Dedifferentiated amniotic fluid mesenchymal stem cell (primary cell): Measurements from ENCODE around the gene COX7A2L.
"Not testable (repeated sequence)": the region's sequence is repeated elsewhere in the genome, so short reads cannot be mapped to it uniquely, and the experiment has no call there.

ENCODE experiments used
- DNase-seq: peaks from one replicate; pipeline ENCODE4 v3.0.0-alpha.2; 2016; ENCODE audit errors: extremely low spot score

The COX7A2L gene

DNA sequence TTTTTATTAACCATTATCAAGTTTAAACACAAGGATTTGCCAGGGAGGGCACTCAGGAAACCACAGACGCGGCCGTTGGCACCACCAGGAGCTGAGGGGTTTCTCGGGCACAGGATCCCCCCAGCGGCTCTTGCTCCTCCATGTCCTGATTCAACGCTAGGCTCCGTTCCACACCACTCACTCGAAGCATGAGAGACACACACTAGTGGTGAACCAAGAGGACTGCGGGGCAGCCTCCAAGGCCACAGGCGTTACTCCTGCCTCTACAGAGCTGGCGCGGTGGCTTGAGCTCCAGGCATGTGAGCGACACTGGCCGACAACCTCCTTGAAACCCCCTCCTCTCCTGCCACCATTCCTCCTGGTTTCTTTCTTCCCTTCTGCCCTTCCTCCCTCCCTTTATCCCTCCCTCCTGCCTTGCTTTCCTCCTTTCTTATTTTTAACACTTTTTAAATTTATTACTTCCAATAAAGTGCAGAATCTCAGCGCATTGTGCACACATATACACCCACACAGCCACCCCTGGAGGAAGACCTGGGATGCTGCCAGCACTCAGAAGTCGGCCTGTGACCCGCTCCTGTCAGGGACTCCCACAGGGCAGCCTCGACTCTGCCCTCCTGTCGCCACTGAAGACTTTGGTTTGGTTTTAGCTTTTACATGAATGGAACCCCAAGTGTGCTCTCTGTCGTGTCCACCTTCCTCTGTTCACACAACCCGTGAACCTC is 21.7 kb downstream of the COX7A2L start:
- no peak for DNase-seq

DNA sequence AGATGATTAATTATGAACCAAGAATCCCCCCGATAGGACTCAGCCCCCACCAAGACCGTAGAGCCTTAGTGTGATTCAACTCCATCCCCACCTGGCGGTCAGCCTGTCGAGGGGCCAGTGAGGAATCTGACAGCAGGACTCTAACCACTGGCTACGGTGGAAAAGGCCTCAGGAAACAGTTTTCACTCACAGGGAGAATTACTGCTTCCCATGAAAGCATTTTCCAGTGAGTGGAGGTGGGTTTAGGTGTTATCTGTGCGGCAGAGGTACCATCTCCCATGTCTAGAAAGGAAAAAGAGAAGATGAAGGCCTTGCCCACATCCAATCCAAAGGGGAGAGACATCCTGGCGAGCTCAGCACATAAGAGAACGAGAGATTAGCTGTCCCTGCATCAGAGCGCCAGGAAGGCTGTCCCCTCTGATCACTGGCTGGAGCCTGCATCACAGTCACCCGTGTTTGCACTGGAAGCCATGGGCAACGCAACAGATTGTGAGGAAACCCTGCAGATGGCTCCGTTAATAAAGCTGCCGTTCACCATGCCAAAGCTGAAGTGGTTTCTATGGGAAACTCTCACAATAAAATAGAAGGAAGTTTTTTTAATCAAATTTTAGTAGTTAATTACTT is 22.3 kb downstream of the COX7A2L start:
- DNase-seq, result no peak

DNA sequence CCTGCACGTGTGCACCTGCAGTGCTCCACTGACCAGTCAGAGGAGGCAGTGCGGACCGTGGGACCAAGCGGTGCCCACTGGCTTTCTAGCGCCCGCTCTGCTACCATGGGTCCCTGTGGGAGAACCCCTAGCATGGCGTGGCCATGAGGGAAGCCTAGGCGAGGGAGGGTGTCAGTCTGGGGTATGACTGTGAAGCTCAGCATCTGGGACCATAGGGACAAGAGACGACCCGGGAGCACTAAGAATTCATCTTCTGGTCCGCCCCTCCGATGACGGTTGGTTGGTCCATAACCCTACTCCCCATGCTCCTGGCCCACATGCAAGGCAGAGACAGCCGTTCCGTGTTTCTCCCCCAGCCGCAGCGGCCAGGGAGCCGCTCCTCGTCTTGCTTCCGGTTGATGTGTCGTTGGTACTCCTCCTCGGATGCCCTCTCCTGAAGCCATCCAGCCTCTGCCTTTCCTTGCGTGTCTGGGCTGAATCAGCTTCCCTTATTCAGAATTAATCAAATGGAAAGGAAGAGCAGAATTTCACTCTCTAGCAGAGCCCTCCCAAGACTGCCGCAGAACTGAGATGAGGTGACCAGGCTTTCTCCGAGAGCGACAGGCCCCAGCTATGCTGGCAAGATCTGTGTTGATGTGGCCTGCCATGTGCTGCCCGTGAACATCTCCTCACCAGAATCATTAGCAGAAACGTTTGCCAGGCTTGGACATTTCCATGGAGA is 23.0 kb downstream of the COX7A2L start:
- DNase-seq, result no peak

DNA sequence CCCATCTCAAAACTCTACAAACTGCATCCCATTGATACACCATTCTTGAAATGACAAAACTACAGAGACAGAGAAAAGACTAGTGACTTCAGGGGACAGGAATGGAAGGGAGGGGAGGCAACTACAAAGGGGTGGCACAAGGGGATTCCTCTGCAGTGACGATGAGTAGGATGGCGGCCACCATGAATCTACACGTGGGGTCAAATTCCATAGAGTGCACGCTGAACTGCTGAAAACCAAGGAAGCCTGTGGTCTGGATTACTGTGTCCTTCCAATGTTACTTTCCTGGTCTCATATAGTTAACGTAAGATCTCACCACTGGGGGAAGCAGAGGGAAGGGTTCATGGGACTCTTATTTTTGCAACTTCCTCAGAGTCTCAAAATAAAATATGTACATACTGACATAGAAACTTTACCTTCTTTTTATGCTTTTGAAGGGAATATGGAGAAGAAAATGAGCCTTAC is 23.6 kb downstream of the COX7A2L start:
- DNase-seq, result no peak

DNA sequence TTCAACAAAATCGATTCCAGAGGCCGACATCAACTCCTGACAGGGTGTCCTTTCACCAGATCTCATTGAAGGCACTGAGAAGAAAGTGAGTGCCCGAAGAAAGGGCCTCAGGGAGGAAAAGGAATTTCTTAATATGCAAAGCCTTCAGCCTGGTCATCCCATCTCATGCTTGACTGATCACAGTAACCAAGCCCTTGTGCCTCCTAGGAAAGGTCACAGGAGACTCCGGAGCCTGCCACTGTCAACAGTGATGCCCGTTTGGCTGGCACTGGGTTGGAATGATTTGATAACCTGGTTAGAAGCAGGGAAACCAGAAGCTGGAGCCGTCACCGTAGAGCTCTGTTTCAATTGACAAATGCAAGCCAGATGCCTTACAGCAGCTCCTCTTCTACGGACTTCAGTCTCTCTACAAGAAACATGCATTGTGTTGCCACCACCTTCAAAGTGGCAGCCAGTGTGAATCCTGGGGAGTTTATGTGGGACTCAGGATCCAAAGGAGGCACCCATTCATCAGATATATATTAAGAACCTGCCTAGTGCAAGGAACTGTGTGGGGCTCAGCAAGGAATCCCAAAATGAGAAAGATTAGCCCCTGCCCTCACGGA is 24.6 kb downstream of the COX7A2L start:
- DNase-seq, result no peak

DNA sequence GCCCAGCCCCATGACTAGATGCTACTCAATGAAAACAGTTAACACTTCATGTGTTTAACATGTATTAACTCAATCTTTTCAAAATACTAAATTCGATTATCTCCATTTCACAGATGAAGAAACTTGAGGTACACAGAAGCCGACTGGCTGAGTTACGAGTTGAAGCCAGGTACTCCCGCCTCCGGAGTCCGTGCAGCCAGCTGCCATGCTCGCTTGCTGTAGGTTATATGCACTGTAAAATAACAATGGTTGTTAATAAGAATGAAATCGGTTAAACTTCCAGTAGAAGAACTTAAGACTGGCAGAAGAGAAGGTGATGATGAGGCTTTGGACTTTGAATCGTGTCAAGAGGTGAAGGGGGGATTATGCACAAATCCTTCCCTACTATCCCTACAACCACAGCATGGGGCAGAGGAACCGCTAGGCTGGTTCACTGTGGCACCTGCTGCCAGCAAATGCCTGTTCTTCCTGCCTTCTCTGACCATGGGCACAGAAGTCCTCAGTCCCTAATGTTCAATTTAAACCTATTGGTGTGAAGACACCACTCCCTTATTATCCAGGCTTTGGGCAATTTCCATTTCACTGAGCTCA is 25.4 kb downstream of the COX7A2L start:
- no peak for DNase-seq

DNA sequence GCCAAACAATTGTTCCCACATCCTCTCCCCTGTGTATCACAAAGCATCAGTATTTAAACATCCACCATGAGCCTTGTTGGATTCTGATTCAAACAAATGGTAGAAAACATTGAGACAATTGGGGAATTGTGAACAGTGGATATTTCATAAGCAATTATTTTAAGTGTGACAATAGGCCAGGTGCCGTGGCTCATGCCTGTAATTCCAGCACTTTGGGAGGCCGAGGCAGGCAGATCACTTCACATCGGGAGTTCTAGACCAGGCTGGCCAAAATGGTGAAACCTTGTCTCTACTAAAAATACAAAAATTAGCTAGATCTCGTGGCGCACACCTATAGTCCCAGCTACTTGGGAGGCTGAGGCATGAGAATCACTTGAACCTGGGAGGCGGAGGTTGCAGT is 26.2 kb downstream of the COX7A2L start:
- DNase-seq, result not testable (repeated sequence)

DNA sequence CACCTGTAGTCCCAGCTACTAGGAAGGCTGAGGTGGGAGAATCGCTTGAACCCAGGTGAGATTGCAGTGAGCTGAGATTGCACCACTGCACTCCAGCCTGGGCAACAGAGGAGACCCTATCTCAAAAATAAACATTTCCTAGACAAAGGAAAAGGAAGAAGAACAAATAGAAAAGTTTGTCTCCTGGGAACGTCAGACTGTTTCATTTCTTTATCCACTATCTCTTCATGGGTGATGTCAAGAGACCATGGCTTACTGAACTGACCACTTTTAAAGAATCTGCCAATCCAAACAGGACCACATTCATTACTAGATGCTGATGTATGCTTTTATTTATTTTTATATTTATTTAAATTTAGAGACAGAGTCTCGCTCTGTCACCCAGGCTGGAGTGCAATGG is 26.8 kb downstream of the COX7A2L start:
- no peak for DNase-seq

DNA sequence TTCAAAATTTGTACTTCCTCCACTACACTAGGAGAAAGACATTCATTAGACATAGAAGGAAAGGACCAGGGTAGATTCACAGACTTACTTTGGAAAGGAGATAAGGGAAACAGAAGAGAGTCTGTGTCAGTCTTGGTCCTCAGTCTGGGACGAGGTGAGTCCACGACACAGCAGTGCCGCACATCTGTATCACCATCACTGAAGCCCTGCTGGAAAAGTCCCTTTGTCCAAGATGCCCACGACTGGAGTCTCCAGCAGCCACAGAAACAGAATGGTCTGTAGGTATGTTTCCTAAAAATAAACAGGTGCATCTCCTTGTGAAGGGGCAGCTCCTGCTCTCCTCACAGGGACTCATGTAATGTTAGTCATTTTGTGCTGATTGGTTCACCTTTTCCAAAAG is 27.4 kb downstream of the COX7A2L start:
- no peak for DNase-seq

DNA sequence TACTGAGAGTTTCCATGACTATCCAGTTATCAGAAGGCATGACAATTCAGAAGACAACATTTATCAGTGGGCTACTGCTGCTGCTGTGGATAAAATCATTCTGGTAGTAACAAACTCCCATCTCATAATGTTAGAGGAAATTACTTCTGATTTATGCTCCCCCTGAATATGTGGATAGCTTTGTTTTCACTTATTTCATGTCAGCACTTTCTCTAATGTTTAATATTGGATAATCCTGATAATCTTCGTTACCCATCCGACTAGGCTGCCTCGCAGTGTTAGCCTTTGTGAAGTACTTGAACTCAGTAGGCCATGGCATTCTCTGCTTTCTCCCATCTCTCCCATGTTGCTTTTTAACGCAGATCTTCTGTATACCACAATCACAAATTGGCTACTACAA is 28.4 kb downstream of the COX7A2L start:
- no peak for DNase-seq

DNA sequence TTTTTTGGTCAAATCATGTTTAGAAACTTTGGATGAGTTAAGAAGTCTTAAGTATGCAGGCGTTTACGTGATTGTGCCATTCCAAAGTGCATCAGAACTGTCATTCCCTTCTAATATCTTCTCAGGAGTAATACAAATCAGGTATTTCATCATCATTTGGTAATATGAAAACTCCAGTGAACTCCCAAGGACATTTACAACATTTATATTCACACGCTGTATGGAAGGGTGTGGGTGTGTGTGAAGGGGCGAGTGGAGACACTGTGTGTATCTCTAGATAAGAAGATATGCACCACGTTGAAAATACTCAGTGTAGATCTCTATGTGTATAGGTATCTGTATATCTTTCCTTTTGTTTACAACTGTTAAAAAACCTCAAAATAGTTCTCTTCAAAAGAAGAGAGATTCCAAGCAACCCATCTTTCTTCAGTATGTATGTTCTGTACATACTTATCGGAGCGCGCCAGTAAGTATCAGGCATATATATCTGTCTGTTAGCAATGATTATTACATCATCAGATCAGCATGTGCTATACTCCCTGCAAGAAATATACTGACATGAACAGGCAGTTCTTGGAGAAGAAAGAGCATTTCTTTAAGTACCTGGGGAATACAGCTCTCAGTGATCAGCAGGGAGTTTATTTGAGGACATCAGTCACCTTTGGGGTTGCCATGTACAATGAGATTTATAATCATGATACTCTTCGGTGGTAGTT is 29.3 kb downstream of the COX7A2L start:
- DNase-seq, result no peak

DNA sequence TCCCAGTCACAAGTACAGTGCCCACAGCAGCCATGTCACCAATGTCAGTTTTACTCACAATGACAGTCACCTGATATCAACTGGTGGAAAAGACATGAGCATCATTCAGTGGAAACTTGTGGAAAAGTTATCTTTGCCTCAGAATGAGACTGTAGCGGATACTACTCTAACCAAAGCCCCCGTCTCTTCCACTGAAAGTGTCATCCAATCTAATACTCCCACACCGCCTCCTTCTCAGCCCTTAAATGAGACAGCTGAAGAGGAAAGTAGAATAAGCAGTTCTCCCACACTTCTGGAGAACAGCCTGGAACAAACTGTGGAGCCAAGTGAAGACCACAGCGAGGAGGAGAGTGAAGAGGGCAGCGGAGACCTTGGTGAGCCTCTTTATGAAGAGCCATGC is 31.3 kb downstream of the COX7A2L start:
- no peak for DNase-seq

DNA sequence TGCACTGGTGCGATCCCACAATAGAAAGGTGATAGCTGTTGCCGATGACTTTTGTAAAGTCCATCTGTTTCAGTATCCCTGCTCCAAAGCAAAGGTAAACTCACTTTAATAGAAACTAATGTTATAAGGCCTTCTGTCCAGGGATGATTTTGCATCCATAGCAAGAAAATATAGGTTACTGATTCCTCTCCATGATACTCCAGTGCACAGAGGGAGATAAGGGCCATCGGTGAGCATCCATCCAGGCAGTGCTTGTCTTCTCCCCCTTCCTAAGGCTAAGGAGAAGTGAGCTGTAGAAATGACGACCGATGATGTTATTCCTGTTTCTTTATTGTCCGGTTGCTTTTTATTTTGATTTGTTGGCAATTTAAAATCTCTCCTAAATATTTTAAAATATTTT is 32.1 kb downstream of the COX7A2L start:
- DNase-seq, result no peak

DNA sequence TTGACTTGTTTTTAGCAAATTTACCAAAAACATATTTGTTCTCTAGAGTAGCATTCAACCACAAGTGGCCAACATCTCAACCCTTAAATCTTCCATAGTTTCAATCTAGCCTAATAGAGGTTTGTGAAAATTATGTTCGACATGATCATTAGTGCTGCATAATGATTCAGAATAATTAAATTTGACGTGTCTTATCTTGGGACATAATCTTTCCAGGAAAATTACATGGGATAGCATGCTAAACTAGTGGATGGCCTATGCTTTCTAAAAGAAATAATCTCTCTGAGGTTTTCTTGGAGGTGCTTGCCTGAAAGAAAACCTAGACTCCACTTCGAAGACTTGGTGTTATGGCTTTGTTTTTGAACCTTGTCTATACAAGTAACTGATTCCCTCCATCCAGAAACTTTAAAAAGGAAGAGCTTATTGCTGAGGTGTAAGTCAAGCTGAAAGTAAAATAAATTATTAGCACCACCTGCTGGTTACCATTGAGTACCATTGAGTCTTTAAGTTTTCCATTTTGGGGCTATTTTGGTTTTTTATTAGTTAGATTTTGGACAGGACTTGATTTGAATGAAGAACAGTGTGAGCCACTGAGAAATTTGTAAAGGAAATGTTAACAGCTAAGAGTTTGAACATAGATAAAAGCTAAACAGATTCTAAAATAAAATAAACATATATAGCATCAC is 32.7 kb downstream of the COX7A2L start:
- peak; percentile 74 for DNase-seq

DNA sequence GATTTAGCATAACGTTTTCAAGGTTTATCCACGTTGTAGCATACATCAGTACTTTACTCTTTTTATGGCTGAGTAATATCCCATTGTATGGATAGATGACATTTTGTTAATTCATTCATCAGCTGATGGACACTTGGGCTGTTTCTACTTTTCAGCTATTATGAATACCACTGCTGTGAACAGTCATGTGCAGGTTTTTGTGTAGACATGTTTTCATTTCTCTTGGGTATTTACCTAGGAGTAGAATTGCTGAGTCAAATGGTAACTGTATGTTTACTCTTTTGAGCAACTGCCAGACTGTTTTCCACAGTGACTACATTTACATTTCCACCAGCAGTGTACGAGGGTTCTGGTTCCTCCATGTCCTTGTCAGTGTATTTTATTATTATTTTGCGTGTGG is 33.9 kb downstream of the COX7A2L start:
- DNase-seq, result no peak

DNA sequence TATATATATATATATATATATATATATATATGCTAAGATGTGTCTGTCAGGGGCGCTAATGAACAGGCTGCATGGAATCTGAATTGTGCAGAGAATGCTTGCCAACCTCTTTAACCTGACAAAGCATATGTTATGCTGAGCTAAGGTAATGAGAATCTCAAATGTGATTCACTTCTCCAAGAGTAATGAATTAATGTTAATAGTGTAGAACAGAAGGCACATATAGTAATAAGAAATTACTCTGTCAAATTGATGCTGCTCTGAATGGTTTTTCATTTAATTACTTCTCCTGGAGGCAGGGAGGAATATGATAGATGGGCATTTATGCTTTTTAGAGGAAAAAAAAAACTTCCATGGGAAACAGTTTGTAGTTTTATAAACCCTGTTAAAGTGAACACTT is 35.4 kb downstream of the COX7A2L start:
- DNase-seq, result no peak

DNA sequence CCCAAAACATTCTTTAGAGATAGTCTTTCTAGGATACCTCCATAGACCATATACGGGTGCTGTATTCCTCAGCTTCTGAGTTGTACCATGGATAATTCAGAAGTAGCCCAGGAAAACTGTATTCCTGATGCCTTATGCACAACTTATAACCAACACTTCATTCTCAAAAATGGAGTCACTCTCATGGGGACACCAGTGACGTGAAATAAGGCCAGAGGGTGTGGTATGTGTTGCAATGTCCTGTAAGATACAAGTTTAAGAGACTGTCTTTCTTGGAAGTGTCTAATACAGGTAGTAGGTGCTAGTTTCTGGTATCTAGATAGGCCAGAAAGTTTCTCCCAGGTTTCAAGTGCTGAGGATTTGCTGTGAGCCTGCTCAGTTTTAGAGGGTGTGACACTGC is 36.1 kb downstream of the COX7A2L start:
- no peak for DNase-seq

DNA sequence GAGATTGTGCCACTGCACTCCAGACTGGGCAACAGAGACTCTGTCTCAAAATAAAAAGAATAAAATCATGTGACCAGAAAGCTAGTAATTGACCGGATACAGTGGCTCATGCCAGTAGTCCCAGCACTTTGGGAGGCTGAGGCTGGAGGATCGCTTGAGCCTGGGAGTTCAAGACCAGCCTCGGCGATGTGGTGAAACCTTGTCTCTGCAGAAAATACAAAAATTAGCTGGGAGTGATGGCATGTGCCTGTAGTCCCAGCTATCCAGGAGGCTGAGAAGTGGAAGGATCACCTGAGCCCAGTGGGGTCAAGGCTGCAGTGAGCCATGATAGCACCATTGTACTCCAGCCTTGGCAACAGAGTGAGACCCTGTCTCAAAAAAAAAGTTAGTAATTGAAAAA is 36.8 kb downstream of the COX7A2L start:
- DNase-seq, result no peak

DNA sequence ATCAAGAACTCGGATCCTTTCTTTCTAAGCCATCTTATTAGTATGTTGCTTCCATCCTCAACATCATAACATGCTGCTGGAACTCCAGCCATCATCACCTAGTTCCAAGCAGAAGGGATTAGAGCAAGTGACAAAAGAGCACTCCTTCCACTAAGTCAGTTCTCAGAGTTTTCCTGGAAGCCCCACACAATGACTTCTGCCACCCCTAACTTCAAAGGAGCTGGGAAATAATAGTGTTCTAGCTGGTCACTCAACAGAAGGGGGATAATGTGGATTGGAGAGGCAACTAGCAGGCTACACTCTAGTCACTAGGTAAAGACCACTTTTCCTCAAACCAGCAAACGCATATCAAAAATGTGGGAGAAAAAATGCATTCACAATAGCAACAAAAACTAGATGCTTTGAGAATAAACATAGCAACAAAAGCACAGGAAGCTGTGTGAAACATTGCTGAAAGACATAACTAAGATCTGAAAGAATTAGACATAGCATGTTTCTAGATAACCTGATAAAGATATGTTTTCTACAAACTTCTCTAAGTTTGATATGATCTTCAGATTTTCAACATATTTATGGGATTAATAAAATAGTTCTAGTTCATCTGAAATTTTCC is 39.5 kb downstream of the COX7A2L start:
- no peak for DNase-seq

DNA sequence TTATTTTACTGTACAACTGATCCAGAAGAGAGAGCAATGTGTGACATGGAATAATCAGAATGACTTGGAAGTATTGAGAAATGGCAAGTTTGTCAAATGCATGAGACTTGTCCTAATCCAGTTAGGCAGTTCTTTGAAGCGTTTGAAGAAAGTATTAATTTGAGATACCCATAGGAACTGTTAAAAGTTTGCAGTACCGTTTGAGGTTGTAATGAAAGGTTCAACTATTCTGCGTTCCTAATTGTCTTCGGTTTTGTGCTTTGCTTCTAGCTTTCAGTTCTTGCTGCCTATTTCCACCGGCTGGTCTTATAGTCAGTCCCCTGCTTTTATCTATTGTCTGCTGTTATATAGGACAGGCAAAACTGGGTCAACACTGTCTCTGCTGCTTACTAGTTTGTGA is 41.8 kb downstream of the COX7A2L start:
- DNase-seq, result no peak

DNA sequence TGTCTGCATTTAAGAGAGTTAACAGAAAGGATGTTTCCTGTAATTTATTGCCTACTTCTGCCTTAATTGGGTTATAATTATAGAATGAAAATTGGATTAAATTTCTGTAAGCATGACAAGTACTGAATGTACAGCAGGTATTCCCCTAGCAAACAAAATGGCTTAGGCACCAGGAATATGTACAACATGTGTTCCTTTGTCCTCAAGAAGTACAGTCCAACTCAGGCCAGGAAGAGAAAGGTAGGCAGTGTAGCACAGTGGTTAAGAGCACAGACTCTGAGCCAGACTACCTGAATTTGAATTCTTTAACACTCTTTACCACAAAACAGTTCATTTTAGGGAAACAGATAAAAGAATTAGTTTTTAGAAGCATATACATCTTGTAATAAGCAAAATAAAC is 43.1 kb downstream of the COX7A2L start:
- no peak for DNase-seq
